Measurements from ENCODE around the gene DPEP2NB.

The DPEP2NB gene

DNA sequence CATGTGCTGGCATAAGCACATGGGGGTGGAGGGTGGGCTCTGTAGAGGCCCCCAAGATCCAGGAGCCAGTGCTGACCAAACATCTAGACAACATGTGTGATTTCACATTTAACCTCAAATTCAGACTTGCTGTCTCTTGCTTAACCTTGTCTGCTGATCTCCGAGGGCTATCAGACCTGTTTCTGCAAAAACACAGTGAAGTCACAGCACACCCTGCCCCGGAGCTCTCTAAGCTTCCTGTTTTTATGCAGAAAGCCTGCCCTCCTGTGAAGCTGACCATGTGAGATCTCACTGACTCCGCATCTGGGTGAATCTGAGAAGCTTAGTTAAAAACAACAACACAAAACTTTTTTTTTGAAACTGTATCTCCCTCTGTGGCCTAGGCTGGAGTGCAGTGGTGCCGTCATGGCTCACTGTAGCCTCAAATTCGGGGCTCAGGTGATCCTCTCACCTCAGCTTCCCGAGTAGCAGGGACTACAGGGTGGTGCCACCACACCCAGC, 9.9 kb downstream of the DPEP2NB start:
- Histone ChIP-seq H3K4me3 (ENCODE audit: low read length) (peak overlapping the region; percentile 30), H3K79me2 (ENCODE audit: control insufficient read depth, low read length) (no peaks in the 10 kb centered on the region), H3K9me3 (ENCODE audit: control insufficient read depth, insufficient read depth, low read length) (no peaks in the 10 kb centered on the region), H3F3A (ENCODE audit: control insufficient read depth, insufficient read depth) (no peaks in the 10 kb centered on the region), H3K36me3 (ENCODE audit: control insufficient read depth, low read length) (no peaks in the 10 kb centered on the region), H3K4me1 (ENCODE audit: control insufficient read depth, low read length) (peaks cover 12% of the 10 kb centered on the region), H3K27ac (ENCODE audit: low read depth, low read length) (no peak overlapping the region), H3K4me2 (ENCODE audit: low read length) (peak overlapping the region; percentile 48), H4K20me1 (ENCODE audit: control insufficient read depth, insufficient read depth, low read depth, low read length) (no peaks in the 10 kb centered on the region), H3K9me2 (replicated peaks; ENCODE audit: control insufficient read depth, low read length) (no peaks in the 10 kb centered on the region), H3K27me3 (ENCODE audit: control insufficient read depth, low read length) (no peaks in the 10 kb centered on the region)
- no peak for TF ChIP-seq EZH2phosphoT487 (IDR thresholded peaks at IDR 0.05; ENCODE audit: borderline replicate concordance, low read length)
- TF ChIP-seq, protein P1, sequence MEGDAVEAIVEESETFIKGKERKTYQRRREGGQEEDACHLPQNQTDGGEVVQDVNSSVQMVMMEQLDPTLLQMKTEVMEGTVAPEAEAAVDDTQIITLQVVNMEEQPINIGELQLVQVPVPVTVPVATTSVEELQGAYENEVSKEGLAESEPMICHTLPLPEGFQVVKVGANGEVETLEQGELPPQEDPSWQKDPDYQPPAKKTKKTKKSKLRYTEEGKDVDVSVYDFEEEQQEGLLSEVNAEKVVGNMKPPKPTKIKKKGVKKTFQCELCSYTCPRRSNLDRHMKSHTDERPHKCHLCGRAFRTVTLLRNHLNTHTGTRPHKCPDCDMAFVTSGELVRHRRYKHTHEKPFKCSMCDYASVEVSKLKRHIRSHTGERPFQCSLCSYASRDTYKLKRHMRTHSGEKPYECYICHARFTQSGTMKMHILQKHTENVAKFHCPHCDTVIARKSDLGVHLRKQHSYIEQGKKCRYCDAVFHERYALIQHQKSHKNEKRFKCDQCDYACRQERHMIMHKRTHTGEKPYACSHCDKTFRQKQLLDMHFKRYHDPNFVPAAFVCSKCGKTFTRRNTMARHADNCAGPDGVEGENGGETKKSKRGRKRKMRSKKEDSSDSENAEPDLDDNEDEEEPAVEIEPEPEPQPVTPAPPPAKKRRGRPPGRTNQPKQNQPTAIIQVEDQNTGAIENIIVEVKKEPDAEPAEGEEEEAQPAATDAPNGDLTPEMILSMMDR (IDR thresholded peaks at IDR 0.05; ENCODE audit: low read depth, low read length, poor library complexity, severe bottlenecking), result no peak

DNA sequence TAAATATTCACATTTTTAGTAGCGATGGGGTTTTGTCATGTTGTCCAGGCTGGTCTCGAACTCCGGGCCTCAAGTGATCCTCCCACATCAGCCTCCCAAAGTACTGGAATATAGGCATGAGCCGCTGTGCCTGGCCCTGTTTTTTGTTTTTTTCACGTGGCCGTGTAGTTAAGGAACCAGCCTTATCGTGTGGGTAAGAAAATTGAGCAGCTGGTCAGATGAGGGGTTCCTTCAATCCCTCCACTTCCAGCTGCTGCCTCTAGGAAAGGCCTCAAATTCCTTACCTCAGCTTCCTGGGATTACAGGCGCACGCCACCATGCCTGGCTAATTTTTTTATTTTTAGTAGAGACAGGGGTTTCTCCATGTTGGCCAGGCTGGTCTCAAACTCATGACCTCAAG, 10.5 kb downstream of the DPEP2NB start:
- TF ChIP-seq, protein P1 (IDR thresholded peaks at IDR 0.05; ENCODE audit: low read depth, low read length, poor library complexity, severe bottlenecking), result no peak
- TF ChIP-seq EZH2phosphoT487 (IDR thresholded peaks at IDR 0.05; ENCODE audit: borderline replicate concordance, low read length), result no peak

GRCh38 chr16:68003031-68003430, 12.7 kb downstream of the DPEP2NB start:
- Histone ChIP-seq H3K4me3 (ENCODE audit: low read length) (no peak overlapping the region), H3K27ac (ENCODE audit: low read depth, low read length) (no peak overlapping the region), H3K79me2 (ENCODE audit: control insufficient read depth, low read length) (no peaks in the 10 kb centered on the region), H3K27me3 (ENCODE audit: control insufficient read depth, low read length) (no peaks in the 10 kb centered on the region), H3K9me3 (ENCODE audit: control insufficient read depth, insufficient read depth, low read length) (no peaks in the 10 kb centered on the region), H3K4me1 (ENCODE audit: control insufficient read depth, low read length) (peaks cover 30% of the 10 kb centered on the region), H4K20me1 (ENCODE audit: control insufficient read depth, insufficient read depth, low read depth, low read length) (no peaks in the 10 kb centered on the region), H3K36me3 (ENCODE audit: control insufficient read depth, low read length) (no peaks in the 10 kb centered on the region), H3K9me2 (replicated peaks; ENCODE audit: control insufficient read depth, low read length) (no peaks in the 10 kb centered on the region), H3F3A (ENCODE audit: control insufficient read depth, insufficient read depth) (no peaks in the 10 kb centered on the region), H3K4me2 (ENCODE audit: low read length) (no peak overlapping the region)
- TF ChIP-seq, protein P1 (IDR thresholded peaks at IDR 0.05; ENCODE audit: low read depth, low read length, poor library complexity, severe bottlenecking), result no peak
- TF ChIP-seq EZH2phosphoT487 (IDR thresholded peaks at IDR 0.05; ENCODE audit: borderline replicate concordance, low read length), result no peak

More for the DNA sequence above, 10.5 kb downstream of the DPEP2NB start:
- Histone ChIP-seq H3F3A (ENCODE audit: control insufficient read depth, insufficient read depth) (no peaks in the 10 kb centered on the region), H3K9me2 (replicated peaks; ENCODE audit: control insufficient read depth, low read length) (no peaks in the 10 kb centered on the region), H3K36me3 (ENCODE audit: control insufficient read depth, low read length) (no peaks in the 10 kb centered on the region), H3K4me1 (ENCODE audit: control insufficient read depth, low read length) (peaks cover 17% of the 10 kb centered on the region), H3K27ac (ENCODE audit: low read depth, low read length) (no peak overlapping the region), H3K27me3 (ENCODE audit: control insufficient read depth, low read length) (no peaks in the 10 kb centered on the region), H3K4me3 (ENCODE audit: low read length) (no peak overlapping the region), H3K9me3 (ENCODE audit: control insufficient read depth, insufficient read depth, low read length) (no peaks in the 10 kb centered on the region), H3K79me2 (ENCODE audit: control insufficient read depth, low read length) (no peaks in the 10 kb centered on the region), H3K4me2 (ENCODE audit: low read length) (peak overlapping the region; percentile 48; the same call in 1 of the 2 replicates), H4K20me1 (ENCODE audit: control insufficient read depth, insufficient read depth, low read depth, low read length) (no peaks in the 10 kb centered on the region)

Data from DOHH2 (cell line).